ENCODE results near the gene PRKAR1A.
"Not testable (repeated sequence)": the region's sequence is repeated elsewhere in the genome, so short reads cannot be mapped to it uniquely, and the experiment has no call there.

The PRKAR1A gene

GRCh38 chr17:68579194-68579927, 67.1 kb downstream of the PRKAR1A start:
- DNase-seq (ENCODE audit: low read depth in 2 of 2) = no peak

- no peak for DNase-seq (ENCODE audit: low read depth in 2 of 2)
Observed at GRCh38 chr17:68580236-68580770, 68.1 kb downstream of the PRKAR1A start.

GRCh38 chr17:68581863-68582645, 69.8 kb downstream of the PRKAR1A start:
- DNase-seq (ENCODE audit: low read depth in 2 of 2) = no peak

GRCh38 chr17:68582867-68583266, 70.6 kb downstream of the PRKAR1A start:
- DNase-seq (ENCODE audit: low read depth in 2 of 2) = not testable (repeated sequence)

GRCh38 chr17:68584581-68585303, 72.5 kb downstream of the PRKAR1A start:
- DNase-seq (ENCODE audit: low read depth in 2 of 2) = no peak

- no peak for DNase-seq (ENCODE audit: low read depth in 2 of 2)
Observed at GRCh38 chr17:68585643-68586042, 73.4 kb downstream of the PRKAR1A start.

- no peak for DNase-seq (ENCODE audit: low read depth in 2 of 2)
Observed at GRCh38 chr17:68587026-68587425, 74.8 kb downstream of the PRKAR1A start.

GRCh38 chr17:68587847-68588246, 75.6 kb downstream of the PRKAR1A start:
- no peak for DNase-seq (ENCODE audit: low read depth in 2 of 2)

- DNase-seq (ENCODE audit: low read depth in 2 of 2) = no peak
Observed at GRCh38 chr17:68588362-68588761, 76.1 kb downstream of the PRKAR1A start.

GRCh38 chr17:68589086-68589485, 76.9 kb downstream of the PRKAR1A start:
- DNase-seq (ENCODE audit: low read depth in 2 of 2) = no peak

- DNase-seq (ENCODE audit: low read depth in 2 of 2) = no peak
Observed at GRCh38 chr17:68591583-68591982, 79.4 kb downstream of the PRKAR1A start.

- no peak for DNase-seq (ENCODE audit: low read depth in 2 of 2)
Observed at GRCh38 chr17:68592009-68592408, 79.8 kb downstream of the PRKAR1A start.

- no peak for DNase-seq (ENCODE audit: low read depth in 2 of 2)
Observed at GRCh38 chr17:68592682-68593641, 80.7 kb downstream of the PRKAR1A start.

- DNase-seq (ENCODE audit: low read depth in 2 of 2) = no peak
Observed at GRCh38 chr17:68594552-68594951, 82.3 kb downstream of the PRKAR1A start.

- no peak for DNase-seq (ENCODE audit: low read depth in 2 of 2)
Observed at GRCh38 chr17:68595496-68595895, 83.3 kb downstream of the PRKAR1A start.

- no peak for DNase-seq (ENCODE audit: low read depth in 2 of 2)
Observed at GRCh38 chr17:68595986-68596385, 83.8 kb downstream of the PRKAR1A start.

- no peak for DNase-seq (ENCODE audit: low read depth in 2 of 2)
Observed at GRCh38 chr17:68596411-68596945, 84.2 kb downstream of the PRKAR1A start.

- no peak for DNase-seq (ENCODE audit: low read depth in 2 of 2)
Observed at GRCh38 chr17:68598074-68598473, 85.8 kb downstream of the PRKAR1A start.

- DNase-seq (ENCODE audit: low read depth in 2 of 2) = no peak
Observed at GRCh38 chr17:68598545-68598961, 86.3 kb downstream of the PRKAR1A start.

- no peak for DNase-seq (ENCODE audit: low read depth in 2 of 2)
Observed at GRCh38 chr17:68599091-68599490, 86.9 kb downstream of the PRKAR1A start.

All from stimulated activated CD8-positive, alpha-beta memory T cell treated with anti-CD3 and anti-CD28 coated beads, Interleukin-7, amount 100 ng/mL, for 4 hours (primary cell).